Fibroblast of skin of abdomen (primary cell): ENCODE results near the gene CAPN15.

Experiments used
- DNase-seq: peaks from one replicate; pipeline ENCODE4 v3.0.0-alpha.2; 2013

Gene CAPN15

GRCh38 chr16:548586-548985, 21.1 kb downstream of the CAPN15 start:
- no peak for DNase-seq

DNA sequence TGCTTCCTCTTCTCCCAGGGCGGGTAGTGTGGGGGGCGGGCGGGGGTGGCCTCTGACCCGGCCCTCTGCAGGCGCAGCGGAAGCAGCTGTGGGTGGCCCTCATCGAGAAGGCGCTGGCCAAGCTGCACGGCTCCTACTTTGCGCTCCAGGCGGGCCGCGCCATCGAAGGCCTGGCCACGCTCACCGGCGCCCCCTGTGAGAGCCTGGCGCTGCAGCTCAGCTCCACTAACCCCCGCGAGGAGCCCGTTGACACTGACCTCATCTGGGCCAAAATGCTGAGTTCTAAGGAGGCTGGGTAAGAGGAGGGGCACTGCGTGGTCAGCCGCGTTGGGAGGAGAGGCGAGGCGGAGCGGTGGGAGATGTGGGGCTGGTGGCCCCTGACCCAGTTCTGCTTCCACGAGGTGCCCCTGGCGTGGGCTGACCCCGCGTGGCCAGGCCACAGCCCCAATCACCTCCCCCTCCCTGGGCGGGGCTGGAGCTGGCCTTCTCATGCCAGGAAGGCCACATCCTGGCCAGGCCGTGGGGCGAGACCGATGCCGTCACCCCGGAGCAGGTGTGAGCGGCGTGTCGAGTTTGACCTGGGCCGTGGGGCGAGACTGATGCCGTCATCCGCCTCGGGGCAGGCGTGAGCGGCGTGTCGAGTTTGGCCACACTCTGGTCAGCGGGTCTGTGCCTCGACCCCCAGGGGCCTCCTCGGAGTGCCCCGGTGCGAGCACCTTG, 22.2 kb downstream of the CAPN15 start:
- DNase-seq = no peak

DNA sequence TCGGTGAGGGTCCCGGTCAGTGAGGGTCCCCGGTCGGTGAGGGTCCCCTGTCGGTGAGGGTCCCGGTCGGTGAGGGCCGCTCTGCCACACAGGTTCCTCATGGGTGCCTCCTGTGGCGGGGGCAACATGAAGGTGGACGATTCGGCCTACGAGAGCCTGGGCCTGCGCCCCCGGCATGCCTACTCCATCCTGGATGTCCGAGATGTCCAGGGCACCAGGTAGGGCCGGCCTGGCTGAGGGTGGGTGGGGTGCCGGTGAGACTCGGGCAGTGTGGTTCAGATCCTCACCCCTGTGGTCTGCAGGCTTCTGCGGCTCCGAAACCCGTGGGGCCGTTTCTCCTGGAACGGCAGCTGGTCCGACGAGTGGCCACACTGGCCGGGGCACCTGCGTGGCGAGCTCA, 23.7 kb downstream of the CAPN15 start:
- no peak for DNase-seq

DNA sequence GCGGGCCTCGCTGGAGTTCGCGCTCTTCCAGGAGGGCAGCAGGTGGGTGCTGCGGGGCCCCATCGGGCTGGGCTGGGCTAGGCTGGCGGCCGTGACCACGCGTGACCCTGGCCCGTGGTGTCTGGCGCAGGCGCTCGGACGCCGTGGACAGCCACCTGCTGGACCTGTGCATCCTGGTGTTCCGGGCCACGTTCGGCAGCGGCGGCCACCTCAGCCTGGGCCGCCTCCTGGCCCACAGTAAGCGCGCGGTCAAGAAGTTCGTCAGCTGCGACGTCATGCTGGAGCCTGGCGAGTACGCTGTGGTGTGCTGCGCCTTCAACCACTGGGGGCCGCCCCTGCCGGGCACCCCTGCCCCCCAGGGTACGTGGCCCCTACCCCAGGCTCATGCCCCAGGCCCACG, 24.7 kb downstream of the CAPN15 start:
- no peak for DNase-seq

DNA sequence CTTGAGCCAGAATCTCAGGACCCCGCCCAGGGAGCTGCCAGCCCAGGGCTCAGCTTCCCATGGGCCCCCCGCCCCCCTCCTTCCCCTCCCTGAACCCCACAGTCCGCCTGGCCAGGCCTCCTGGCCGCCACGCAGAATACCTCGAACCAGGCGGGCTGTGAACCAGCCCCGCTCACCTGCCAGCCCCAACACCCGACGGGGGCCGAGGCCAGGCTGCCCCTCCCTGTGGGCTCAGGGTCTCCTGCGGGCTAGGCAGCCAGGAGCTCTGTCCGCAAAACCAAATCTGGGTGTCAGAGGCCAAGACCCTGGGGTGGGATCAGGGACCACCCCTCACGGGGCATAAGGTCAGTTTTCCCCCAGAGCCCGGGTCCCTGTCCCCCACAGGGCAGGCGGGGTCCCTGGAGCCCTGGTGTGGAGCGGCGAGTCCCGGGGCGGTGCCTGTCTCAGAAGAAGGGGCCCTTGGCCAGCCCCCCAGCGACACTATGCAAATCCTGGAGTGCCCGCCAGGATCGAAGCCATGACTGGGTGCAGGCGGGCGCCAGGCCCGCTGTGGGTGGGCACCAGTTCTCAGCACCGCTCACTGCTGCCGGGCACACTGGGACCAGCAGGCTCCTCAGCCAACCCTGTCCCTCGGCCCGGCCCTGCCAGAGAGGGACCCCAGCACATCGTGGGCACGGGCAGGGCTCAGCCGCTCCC, 26.2 kb downstream of the CAPN15 start:
- DNase-seq = no peak

DNA sequence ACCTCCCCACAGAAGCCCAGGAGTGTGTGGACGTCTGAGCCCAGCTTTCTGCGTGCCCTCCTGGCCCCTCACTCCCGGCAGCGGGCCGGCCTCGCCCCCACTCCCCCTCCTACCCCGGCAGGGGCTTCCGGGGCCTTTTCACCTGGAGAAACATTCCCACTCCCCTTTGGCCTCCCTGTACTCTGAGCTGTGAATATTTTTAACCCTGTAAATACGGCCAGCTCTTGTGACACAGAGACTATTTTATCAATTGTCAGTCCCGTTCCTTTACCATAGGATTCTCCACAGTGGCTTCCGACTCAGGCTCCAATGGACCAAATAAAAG, 26.7 kb downstream of the CAPN15 start:
- DNase-seq = no peak

DNA sequence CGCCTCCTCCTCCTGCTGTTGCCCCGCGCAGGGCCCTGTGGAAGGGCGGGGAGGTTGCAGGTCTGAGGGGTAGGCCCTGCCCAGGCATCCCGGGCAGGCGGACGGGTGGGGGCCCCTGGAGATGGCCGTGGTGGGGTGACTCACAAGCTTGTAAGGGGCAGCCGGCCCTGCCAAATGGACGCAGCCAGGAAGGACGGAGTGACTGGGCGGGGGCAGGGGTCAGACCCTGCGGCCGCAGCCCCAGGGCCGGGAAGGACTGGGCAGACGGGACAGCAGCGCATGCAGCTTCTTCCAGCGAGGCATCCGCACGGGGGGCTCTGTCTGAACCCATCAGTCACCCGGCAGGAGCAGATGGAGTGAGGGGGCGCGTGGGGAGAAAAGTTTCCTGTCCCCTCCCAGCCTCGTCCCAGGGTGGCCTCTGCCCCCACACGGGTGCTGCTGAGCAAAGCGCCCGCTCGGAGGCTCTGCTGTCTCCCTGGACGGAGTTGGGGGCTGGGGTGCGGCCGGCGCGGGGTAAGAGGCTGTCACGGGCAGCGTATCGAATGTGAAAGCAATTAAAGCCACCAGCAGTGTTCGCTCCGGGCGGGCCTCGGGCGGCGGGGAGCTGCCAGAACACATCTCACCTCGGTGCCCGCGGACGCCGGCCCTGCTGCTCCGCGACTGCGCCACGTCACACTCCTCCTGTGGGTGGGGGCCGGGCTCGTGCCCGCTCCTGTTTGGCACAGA, 27.3 kb downstream of the CAPN15 start:
- DNase-seq = no peak

DNA sequence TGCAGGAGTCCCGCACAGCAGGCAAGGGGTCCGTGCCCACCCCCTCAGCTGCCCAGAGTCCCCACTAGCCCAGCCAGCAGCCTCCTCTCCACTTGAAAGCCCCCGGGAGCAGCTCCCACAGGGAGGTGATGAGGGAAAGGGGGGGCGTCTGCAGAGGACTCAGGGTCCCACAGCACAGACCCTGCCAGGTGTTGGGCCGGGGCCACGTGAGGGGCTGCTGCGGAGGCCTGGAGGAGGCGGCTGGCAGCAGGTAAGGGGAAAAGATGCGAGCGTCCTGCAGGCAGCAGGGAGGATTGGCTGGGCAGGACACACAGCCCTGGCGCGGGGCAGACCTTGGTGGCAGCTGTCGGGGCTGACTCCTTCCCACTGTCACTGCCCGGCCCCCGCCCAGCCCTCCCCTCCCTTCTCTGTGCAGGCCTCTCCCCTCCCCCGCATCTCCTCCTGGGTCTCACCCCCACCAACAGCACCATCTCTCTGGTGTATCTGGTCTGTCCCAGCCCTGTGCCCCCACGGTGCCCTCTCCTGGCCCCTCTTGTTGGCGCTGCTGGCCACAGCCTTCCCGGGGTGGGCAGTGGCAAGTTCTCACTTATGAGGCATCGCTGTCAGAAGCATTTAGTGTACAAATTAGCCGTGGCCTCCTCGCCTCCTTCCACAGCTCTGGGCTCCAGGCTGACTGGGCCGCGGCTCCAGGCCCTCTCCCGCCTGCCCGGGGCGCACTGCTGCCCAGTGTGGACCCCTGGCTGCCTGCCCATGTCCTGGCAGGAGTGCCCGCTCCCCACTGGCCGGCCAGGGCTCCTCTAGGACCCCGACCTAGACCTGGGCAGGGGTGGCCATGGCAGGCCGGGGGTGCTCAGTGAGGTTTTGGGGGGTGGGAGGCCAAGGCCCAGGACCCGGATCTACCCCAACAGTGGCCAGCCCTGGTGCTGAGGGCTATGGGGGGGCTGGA, 28.3 kb downstream of the CAPN15 start:
- no peak for DNase-seq

- no peak for DNase-seq
Observed at GRCh38 chr16:556474-557173, 29.1 kb downstream of the CAPN15 start.

GRCh38 chr16:557463-558297, 30.2 kb downstream of the CAPN15 start:
- no peak for DNase-seq

DNA sequence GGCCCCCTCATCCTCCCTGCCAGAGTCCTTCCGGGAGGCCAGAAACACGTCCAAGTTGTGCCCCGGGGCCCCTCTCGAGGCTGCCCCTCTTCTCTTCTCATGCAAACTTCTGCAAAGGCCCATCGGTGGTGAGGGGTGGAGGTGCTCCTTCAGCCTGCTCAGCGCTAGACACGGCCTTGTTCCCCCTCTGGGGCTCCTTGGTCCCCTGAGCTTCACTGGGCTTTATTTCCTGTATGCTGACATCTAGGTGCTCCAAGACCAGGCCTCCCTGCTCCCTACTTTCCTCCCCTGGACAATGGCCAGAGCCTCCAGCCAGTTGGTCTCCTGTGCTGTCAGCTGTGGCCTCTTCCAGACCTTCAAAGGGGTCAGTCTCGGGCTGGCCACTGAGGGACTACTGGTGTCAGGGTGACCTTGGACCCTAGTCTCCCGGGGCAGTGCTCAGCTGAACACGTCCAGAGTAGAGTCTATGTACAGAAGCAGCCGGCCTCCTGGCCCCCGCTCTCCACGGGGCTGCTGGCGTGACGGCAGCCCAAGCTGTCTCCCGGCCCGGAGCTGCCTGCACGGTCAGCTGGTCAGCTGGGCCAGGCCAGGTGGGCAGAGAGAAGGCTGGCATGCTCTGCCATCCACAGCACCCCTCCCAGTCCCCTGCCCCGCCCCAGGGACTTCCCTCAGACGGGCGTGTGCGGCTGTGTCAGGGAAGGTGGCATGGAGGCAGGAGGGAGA, 30.9 kb downstream of the CAPN15 start:
- no peak for DNase-seq

DNA sequence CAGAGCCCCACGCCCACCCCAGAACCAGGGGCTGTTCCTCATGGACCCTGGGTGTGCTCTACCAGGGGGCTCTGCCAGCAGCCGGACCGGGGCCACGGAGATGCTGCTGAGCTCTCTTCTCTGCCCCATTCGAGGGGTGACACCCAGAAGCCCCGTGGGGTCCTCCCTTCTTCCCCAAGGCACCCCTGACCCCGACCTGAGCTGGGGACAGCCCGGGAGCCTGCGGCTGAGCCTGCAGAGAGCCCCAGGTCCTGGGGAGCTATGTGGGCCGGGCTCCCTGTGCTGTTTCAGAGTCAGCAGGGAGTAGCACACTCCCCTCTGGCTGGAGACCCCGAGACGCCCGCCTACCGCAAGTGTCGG, 31.5 kb downstream of the CAPN15 start:
- no peak for DNase-seq

DNA sequence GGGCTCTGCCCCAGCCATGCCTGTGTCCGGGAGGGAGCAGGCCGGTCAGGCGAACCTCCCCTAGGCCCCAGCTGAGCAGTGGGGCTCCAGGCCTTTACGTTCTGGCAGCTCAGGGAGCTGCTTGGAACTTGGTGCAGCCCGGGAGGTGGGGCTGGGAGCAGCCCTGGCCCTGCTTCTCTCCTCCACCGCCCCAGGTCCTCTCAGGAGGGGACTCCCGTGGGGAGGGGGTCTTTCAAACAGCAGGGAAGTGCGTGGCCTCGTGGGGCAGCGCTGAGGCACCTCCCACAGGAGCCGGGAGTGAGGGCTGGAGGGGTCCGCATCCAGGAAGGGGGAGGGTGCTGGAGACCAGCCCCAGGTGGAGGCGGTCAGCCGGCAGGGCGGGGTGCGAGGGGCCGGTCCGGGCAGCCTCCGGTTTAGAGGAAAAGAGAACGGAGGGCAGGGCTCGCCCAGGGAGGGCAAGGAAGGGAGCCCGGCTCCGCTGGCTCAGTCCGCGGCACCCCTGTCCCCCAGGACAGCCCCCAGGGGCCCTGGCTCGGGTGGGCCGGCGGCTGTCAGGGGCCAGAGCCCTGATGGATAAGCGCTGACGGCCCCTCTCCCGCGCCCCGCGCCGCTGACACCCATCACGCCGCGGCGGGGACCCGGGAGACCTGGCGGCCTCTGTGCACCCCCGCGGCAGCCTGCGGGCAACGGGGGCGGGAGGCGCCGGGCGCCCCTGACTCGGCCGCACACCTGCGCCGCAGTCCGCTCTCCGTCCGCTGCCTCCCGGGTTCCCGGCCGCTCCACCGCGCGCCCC, 32.1 kb downstream of the CAPN15 start:
- no peak for DNase-seq

DNA sequence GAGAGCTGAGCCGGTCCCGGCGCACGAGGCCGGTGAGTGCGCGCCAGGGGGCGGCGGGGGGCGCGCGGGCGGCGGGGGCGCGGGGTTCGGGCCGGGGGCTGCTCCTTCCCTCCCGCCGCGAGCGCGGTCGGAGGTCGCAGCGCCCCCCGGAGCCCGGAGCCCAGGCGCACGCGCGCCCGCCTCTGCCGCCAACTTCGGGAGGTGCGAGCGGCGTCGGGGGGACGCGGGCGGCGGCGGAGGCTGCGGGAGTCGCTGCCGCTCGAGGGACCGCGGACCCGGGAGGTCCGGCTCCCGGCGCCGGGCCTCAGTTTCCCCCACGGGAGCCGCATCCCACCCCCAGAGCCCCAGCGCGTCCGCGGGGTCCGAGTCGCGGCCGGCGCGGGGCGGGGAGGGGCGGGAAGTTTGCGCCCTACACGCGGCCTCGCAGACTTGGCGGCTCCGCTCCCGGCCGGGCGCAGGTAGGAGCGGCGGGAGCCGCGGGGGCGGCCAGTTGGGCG, 32.7 kb downstream of the CAPN15 start, which contains the start of gene PRR35:
Gene PRR35 (plus strand): TSS at position 191 of the 497 bp plus-strand sequence. CDS start 2,901 bp downstream, outside the sequence.
- DNase-seq = no peak

- DNase-seq = no peak
Observed at GRCh38 chr16:560701-561412, 33.3 kb downstream of the CAPN15 start.

- DNase-seq = no peak
Observed at GRCh38 chr16:561413-561794, 33.9 kb downstream of the CAPN15 start.

DNA sequence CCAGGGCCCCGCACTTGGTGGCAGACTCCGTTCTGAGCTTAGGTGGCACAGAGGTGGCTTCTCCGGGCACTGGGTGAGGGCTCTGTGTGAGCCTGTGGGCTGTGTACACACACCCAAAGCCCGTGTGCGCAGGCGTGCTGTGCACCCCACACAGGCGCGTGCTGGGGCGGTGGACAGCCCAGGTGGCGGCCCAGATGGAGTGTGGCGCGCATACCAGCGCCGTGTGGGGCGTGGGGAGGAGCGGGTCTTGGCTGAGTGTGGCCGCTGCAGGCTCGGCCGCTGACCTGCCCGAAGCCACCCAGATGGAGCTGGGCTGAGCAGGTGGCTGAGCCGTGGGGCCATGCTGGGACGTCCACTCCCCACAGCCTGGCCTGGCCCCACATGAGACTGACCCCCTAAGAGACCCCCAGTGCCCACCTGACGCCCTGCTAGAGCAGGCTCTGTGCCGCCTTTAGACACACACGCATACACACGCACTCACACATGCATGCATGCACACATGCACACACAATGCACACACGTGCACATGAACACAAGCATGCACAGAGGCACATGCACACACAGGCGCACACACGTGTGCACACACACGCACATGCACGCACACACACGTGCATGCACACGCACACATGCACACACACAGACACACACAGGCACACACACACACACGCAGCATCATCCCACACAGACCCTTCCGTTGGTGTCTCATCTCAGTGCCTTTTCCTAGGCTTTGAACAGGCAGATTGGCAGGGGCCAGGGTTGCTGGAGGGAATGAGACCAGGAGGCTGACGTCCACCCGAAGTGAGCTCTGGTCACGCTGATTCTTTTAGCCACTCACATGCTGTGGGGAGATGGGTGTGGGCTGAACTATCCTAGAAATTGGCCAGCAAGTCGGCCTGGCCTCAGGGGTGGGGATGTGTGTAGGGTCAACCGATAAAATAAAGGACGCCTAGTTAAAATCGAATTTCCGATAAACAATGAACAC, 34.7 kb downstream of the CAPN15 start:
- no peak for DNase-seq
